Endodermal cell (in vitro differentiated cells): ENCODE data around the gene PLEKHG3. TPM values are rescaled to one million over a fixed set of nuclear protein-coding genes. Genes with fewer than 3 reads are reported as not detected.

Experiments
- DNase-seq: peaks from one replicate; pipeline ENCODE4 v3.0.0-alpha.2; 2017
- H3K27ac ChIP-seq: 2 replicates; pipeline ENCODE4 v1.5.1; 2013; ENCODE audit warnings: mild to moderate bottlenecking, low read depth, low read length, moderate library complexity
- H3K27me3 ChIP-seq: 2 replicates; pipeline ENCODE4 v1.6.1; 2013; ENCODE audit warnings: mild to moderate bottlenecking, low read length, moderate library complexity; ENCODE audit not compliant: insufficient read depth, control insufficient read depth, poor library complexity, severe bottlenecking
- H3K36me3 ChIP-seq: 2 replicates; pipeline ENCODE4 v1.7.0; 2013; ENCODE audit warnings: mild to moderate bottlenecking, low read length, moderate library complexity; ENCODE audit not compliant: control insufficient read depth, insufficient read depth
- H3K4me1 ChIP-seq: one replicate; pipeline ENCODE4 v1.7.0; 2013; ENCODE audit warnings: low read length; ENCODE audit not compliant: control insufficient read depth, insufficient read depth
- H3K4me3 ChIP-seq: 2 replicates; pipeline ENCODE4 v1.5.1; 2013; ENCODE audit warnings: mild to moderate bottlenecking, low read length, moderate library complexity
- H3K9ac ChIP-seq: 2 replicates; pipeline ENCODE4 v1.6.1; 2013; ENCODE audit warnings: mild to moderate bottlenecking, low read length, moderate library complexity; ENCODE audit not compliant: poor library complexity, severe bottlenecking; ENCODE audit errors: extremely low read depth
- H3K9me3 ChIP-seq: 2 replicates; pipeline ENCODE4 v1.6.1; 2013; ENCODE audit warnings: mild to moderate bottlenecking, low read length, moderate library complexity; ENCODE audit not compliant: control insufficient read depth
- H3K27ac Mint-ChIP-seq: 2 replicates; pipeline ENCODE4 v1.8.0; 2020; ENCODE audit warnings: mixed read lengths
- H3K27me3 Mint-ChIP-seq: 2 replicates; pipeline ENCODE4 v1.8.0; 2021; ENCODE audit warnings: mild to moderate bottlenecking, mixed read lengths; ENCODE audit not compliant: insufficient read depth
- H3K36me3 Mint-ChIP-seq: 2 replicates; pipeline ENCODE4 v1.8.0; 2020; ENCODE audit warnings: low read depth, mixed read lengths
- H3K4me1 Mint-ChIP-seq: 2 replicates; pipeline ENCODE4 v1.8.0; 2020; ENCODE audit warnings: mixed read lengths
- H3K4me3 Mint-ChIP-seq: 2 replicates; pipeline ENCODE4 v1.8.0; 2020; ENCODE audit warnings: mild to moderate bottlenecking, moderate library complexity, mixed read lengths
- H3K9me3 Mint-ChIP-seq: 2 replicates; pipeline ENCODE4 v1.8.0; 2020; ENCODE audit warnings: mild to moderate bottlenecking, mixed read lengths
- CTCF ChIP-seq: fragments of 200-600 bp; sonication (generic); conservative IDR thresholded peaks from 2 replicates; pipeline ENCODE4 v1.5.0; 2021; ENCODE audit warnings: antibody characterized with exemption, mild to moderate bottlenecking
- WGBS, 2 experiments: methylation state at CpG; one replicate each; pipeline versions ENCODE4 v1.1.5 to v1.1.7; 2013; ENCODE audit warnings: missing lambda C conversion rate in 2 of 2, mixed read lengths in 1 of 2; ENCODE audit not compliant: insufficient coverage in 1 of 2, insufficient read length in 1 of 2; 5-methylcytosine and 5-hydroxymethylcytosine counted together
- total RNA-seq, 2 donors: library from RNA; stranded (reverse); fragmentation: NEBNext Ultra II Directional in 1 of 2; extraction: Animal tissue kit (Norgen Biotek cat#: 25700) in 1 of 2; gene quantifications; 2 replicates in 1 of 2; 3 replicates in 1 of 2; pipeline ENCODE4 v1.2.1, GENCODE V29; 2021

Gene PLEKHG3
- total RNA-seq, 2 donors from 2014 or later, result 31.7 to 52.6 TPM

GRCh38 chr14:64737391-64738280 is 33.4 kb downstream of the PLEKHG3 start:
- Histone ChIP-seq H3K27me3 (no peaks in the 10 kb centered on the region), H3K4me3 (no peak overlapping the region), H3K27ac (no peak overlapping the region), H3K9me3 (no peaks in the 10 kb centered on the region), H3K36me3 (peaks cover 37% of the 10 kb centered on the region), H3K4me1 (peaks cover 8% of the 10 kb centered on the region), H3K9ac (no peak overlapping the region)
- no peak for TF ChIP-seq CTCF
- Mint-ChIP-seq H3K27ac (no peak overlapping the region), H3K4me3 (no peak overlapping the region), H3K27me3 (no peaks in the 10 kb centered on the region), H3K36me3 (peaks cover 26% of the 10 kb centered on the region), H3K9me3 (no peaks in the 10 kb centered on the region), H3K4me1 (no peaks in the 10 kb centered on the region)
- 72 to 91% methylated on average over 2 to 17 of the region's 17 CpGs for WGBS, 2 experiments
- DNase-seq, result no peak

GRCh38 chr14:64738281-64738804 is 34.1 kb downstream of the PLEKHG3 start:
- H3K9ac ChIP-seq, result no peak overlapping the region
- no peak overlapping the region for H3K4me3 Mint-ChIP-seq
- DNase-seq, result no peak
- no peaks in the 10 kb centered on the region for H3K4me1 Mint-ChIP-seq
- no peaks in the 10 kb centered on the region for H3K9me3 ChIP-seq
- no peaks in the 10 kb centered on the region for H3K27me3 Mint-ChIP-seq
- peaks cover 25% of the 10 kb centered on the region for H3K36me3 Mint-ChIP-seq
- no peaks in the 10 kb centered on the region for H3K9me3 Mint-ChIP-seq
- H3K27me3 ChIP-seq, result no peaks in the 10 kb centered on the region
- no peak for TF ChIP-seq CTCF
- H3K27ac Mint-ChIP-seq, result no peak overlapping the region
- peaks cover 35% of the 10 kb centered on the region for H3K36me3 ChIP-seq
- no peak overlapping the region for H3K27ac ChIP-seq
- H3K4me1 ChIP-seq, result peaks cover 8% of the 10 kb centered on the region
- H3K4me3 ChIP-seq, result no peak overlapping the region
- 91 to 100% methylated on average over 5 to 9 of the region's 9 CpGs for WGBS, 2 experiments

- no peak for DNase-seq
- Histone ChIP-seq H3K9ac (no peak overlapping the region), H3K27me3 (no peaks in the 10 kb centered on the region), H3K36me3 (peaks cover 31% of the 10 kb centered on the region), H3K4me3 (no peak overlapping the region), H3K9me3 (no peaks in the 10 kb centered on the region), H3K27ac (no peak overlapping the region), H3K4me1 (peaks cover 8% of the 10 kb centered on the region)
- H3K4me1 Mint-ChIP-seq, result peaks cover 1% of the 10 kb centered on the region
- WGBS, 2 experiments, result 96 to 100% methylated on average over 9 to 15 of the region's 15 CpGs
- no peak for TF ChIP-seq CTCF
- no peak overlapping the region for H3K27ac Mint-ChIP-seq
- H3K27me3 Mint-ChIP-seq, result no peaks in the 10 kb centered on the region
- H3K36me3 Mint-ChIP-seq, result peaks cover 33% of the 10 kb centered on the region
- H3K9me3 Mint-ChIP-seq, result no peaks in the 10 kb centered on the region
- no peak overlapping the region for H3K4me3 Mint-ChIP-seq
Observed at GRCh38 chr14:64741200-64741599, 37.0 kb downstream of the PLEKHG3 start.
